ENCODE results near the gene MRPS12. TPM values are rescaled to one million over a fixed set of nuclear protein-coding genes. Genes with fewer than 3 reads are reported as not detected.
"Not testable (repeated sequence)": the region's sequence is repeated elsewhere in the genome, so short reads cannot be mapped to it uniquely, and the experiment has no call there.

The MRPS12 gene
- total RNA-seq, 6 experiments from 2014 or later, result 58.3 to 75.0 (median 62.2) TPM

- peaks cover 9% of the 10 kb centered on the region for H3K4me1 Mint-ChIP-seq (ENCODE audit: low read depth)
- H3K27ac Mint-ChIP-seq, result no peak overlapping the region
- H3K36me3 Mint-ChIP-seq (ENCODE audit: low read depth), result 0 out of 2 replicates have a peak, but pooled peaks cover under 1% of the 10 kb centered on the region
- DNase-seq, result no peak
- H3K9me3 Mint-ChIP-seq, result no peaks in the 10 kb centered on the region
- TF ChIP-seq, protein P1, sequence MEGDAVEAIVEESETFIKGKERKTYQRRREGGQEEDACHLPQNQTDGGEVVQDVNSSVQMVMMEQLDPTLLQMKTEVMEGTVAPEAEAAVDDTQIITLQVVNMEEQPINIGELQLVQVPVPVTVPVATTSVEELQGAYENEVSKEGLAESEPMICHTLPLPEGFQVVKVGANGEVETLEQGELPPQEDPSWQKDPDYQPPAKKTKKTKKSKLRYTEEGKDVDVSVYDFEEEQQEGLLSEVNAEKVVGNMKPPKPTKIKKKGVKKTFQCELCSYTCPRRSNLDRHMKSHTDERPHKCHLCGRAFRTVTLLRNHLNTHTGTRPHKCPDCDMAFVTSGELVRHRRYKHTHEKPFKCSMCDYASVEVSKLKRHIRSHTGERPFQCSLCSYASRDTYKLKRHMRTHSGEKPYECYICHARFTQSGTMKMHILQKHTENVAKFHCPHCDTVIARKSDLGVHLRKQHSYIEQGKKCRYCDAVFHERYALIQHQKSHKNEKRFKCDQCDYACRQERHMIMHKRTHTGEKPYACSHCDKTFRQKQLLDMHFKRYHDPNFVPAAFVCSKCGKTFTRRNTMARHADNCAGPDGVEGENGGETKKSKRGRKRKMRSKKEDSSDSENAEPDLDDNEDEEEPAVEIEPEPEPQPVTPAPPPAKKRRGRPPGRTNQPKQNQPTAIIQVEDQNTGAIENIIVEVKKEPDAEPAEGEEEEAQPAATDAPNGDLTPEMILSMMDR (IDR thresholded peaks at IDR 0.05), result no peak
- no peaks in the 10 kb centered on the region for H3K27me3 Mint-ChIP-seq (ENCODE audit: insufficient read depth)
- H3K4me3 Mint-ChIP-seq, result no peak overlapping the region
Observed at GRCh38 chr19:38959618-38960017, 28.9 kb downstream of the MRPS12 start.

GRCh38 chr19:38964738-38965137, 34.0 kb downstream of the MRPS12 start:
- H3K36me3 Mint-ChIP-seq (ENCODE audit: low read depth), result peaks cover 5% of the 10 kb centered on the region; the same call in 1 of the 2 replicates
- H3K9me3 Mint-ChIP-seq, result no peaks in the 10 kb centered on the region
- H3K4me3 Mint-ChIP-seq, result no peak overlapping the region
- H3K27ac Mint-ChIP-seq, result no peak overlapping the region
- H3K27me3 Mint-ChIP-seq (ENCODE audit: insufficient read depth), result no peaks in the 10 kb centered on the region
- DNase-seq, result no peak
- TF ChIP-seq, protein P1 (IDR thresholded peaks at IDR 0.05), result no peak
- peaks cover 19% of the 10 kb centered on the region for H3K4me1 Mint-ChIP-seq (ENCODE audit: low read depth)

- H3K4me3 Mint-ChIP-seq; DNase-seq; H3K9me3 Mint-ChIP-seq; H3K27me3 Mint-ChIP-seq (ENCODE audit: insufficient read depth); H3K27ac Mint-ChIP-seq; H3K36me3 Mint-ChIP-seq (ENCODE audit: low read depth): not testable (repeated sequence)
- peaks cover 27% of the 10 kb centered on the region for H3K4me1 Mint-ChIP-seq (ENCODE audit: low read depth)
Observed at GRCh38 chr19:38966149-38966548, 35.4 kb downstream of the MRPS12 start.

DNA sequence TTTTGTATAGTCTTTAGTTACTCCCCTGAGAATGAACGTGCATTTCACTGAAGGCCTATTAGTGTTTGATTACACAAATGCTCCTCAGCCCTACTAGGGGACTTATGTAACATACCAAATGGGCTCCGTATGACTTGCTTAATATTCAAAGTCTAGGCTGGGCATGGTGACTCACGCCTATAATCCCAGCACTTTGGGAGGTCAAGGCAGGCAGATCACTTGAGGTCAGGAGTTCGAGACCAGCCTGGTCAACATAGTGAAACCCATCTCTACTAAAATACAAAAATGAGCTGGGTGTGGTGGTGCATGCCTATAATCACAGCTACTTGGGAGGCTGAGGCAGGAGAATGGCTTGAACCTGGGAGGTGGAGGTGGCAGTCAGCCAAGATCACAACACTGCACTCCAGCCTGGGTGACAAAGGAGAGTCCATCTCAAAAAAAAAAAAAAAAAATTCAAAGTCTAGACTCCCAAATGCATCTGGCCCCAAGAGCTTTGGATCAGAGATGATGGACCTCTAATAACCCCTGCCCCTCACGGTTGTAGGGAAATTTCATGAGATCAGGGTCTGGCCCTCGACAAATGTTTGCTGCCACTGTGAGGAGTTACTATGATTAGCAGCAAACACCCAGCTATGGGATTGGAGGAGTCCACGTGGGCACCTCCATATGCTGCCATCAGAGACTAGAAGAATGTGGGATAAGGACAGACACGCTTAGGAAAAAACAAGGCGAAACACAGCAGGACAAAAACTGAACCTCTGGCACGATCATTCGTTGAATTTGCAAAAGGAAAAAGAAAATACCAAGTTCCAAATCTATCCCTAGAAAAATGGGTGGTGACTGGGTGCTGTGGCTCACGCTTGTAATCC, 40.2 kb downstream of the MRPS12 start:
- peaks cover 8% of the 10 kb centered on the region; the same call in 1 of the 2 replicates for H3K27me3 Mint-ChIP-seq (ENCODE audit: insufficient read depth)
- peaks cover 35% of the 10 kb centered on the region for H3K4me1 Mint-ChIP-seq (ENCODE audit: low read depth)
- no peaks in the 10 kb centered on the region for H3K9me3 Mint-ChIP-seq
- no peak overlapping the region; the same call in 1 of the 2 replicates for H3K27ac Mint-ChIP-seq
- no peak for DNase-seq
- peaks cover 5% of the 10 kb centered on the region for H3K36me3 Mint-ChIP-seq (ENCODE audit: low read depth)
- H3K4me3 Mint-ChIP-seq, result no peak overlapping the region
- TF ChIP-seq, protein P1 (IDR thresholded peaks at IDR 0.05), result no peak

DNA sequence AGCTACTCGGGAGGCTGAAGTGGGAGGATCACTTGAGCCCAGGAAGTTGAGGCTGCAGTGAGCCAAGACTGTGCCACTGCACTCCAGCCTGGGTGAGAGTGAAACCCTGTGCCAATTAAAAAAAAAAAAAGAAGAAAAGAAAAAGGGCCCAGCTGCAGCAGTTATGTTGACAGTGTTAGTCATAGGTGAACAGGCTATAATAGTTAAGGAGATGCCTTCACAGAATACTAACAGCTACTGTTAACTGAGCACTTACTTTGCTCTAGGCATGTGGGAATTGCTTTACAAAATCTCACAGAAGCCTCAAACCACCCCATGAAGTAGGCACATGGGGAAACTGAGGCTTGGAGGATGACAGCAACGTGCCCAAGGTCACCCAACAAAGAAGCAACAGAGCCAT, 40.9 kb downstream of the MRPS12 start:
- Mint-ChIP-seq H3K9me3 (no peaks in the 10 kb centered on the region), H3K27me3 (ENCODE audit: insufficient read depth) (peaks cover 8% of the 10 kb centered on the region; the same call in 1 of the 2 replicates), H3K4me3 (no peak overlapping the region), H3K36me3 (ENCODE audit: low read depth) (peaks cover 5% of the 10 kb centered on the region), H3K4me1 (ENCODE audit: low read depth) (peaks cover 43% of the 10 kb centered on the region), H3K27ac (no peak overlapping the region)
- no peak for DNase-seq
- TF ChIP-seq, protein P1 (IDR thresholded peaks at IDR 0.05), result no peak

- Mint-ChIP-seq H3K27ac (peak overlapping the region; percentile 92), H3K4me3 (peak overlapping the region; percentile 93), H3K36me3 (ENCODE audit: low read depth) (peaks cover 5% of the 10 kb centered on the region), H3K4me1 (ENCODE audit: low read depth) (peaks cover 40% of the 10 kb centered on the region), H3K27me3 (ENCODE audit: insufficient read depth) (peaks cover 8% of the 10 kb centered on the region; the same call in 1 of the 2 replicates), H3K9me3 (no peaks in the 10 kb centered on the region)
- DNase-seq, result no peak
- TF ChIP-seq, protein P1 (IDR thresholded peaks at IDR 0.05), result peak; percentile 29; the same call in 1 of the 2 replicates
Observed at GRCh38 chr19:38974624-38975213, 44.0 kb downstream of the MRPS12 start.

Measured in HFFc6 (cell line).